Activated naive CD8-positive, alpha-beta T cell treated with anti-CD3 and anti-CD28 coated beads, Interleukin-2, amount 50 U/mL, for 24 hours (primary cell): ENCODE data around the gene TESK2.
"Not testable (repeated sequence)": the region's sequence is repeated elsewhere in the genome, so short reads cannot be mapped to it uniquely, and the experiment has no call there.

Source experiments
- ATAC-seq: fragments of 150-1000 bp; cut with Tn5 transposase; one replicate; pipeline ENCODE4 v1.10.0; 2021
- DNase-seq: peaks from one replicate; pipeline ENCODE4 v3.0.0; 2021
- H3K27ac Mint-ChIP-seq: one replicate; pipeline ENCODE4 v1.8.0; 2021; ENCODE audit warnings: mild to moderate bottlenecking, mixed read lengths
- H3K27me3 Mint-ChIP-seq: one replicate; pipeline ENCODE4 v1.8.0; 2021; ENCODE audit warnings: mixed read lengths
- H3K36me3 Mint-ChIP-seq: one replicate; pipeline ENCODE4 v1.8.0; 2021; ENCODE audit warnings: low read depth, mixed read lengths
- H3K4me1 Mint-ChIP-seq: one replicate; pipeline ENCODE4 v1.8.0; 2021; ENCODE audit warnings: mixed read lengths
- H3K4me3 Mint-ChIP-seq: one replicate; pipeline ENCODE4 v1.8.0; 2021; ENCODE audit warnings: mild to moderate bottlenecking, moderate library complexity, mixed read lengths
- H3K9me3 Mint-ChIP-seq: one replicate; pipeline ENCODE4 v1.8.0; 2021; ENCODE audit warnings: mixed read lengths

The TESK2 gene

DNA sequence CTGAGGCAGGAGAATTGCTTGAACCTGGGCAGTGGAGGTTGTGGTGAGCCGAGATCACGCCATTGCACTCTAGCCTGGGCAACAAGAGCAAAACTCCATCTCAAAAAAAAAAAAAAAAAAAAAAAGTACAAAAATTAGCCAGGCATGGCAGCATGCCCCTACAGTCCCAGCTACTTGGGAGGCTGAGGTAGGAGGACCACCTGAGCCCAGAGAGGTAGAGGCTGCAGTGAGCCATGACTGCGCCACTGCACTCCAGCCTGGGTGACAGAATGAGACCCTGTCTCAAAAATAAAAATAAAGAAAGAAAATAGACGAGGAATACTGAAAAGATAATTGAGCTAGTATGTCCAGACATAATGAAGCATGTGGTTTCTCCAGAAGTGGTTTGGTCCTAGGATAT lies 27.4 kb upstream of the TESK2 start:
- H3K4me1 Mint-ChIP-seq: peaks cover 62% of the 10 kb centered on the region
- H3K4me3 Mint-ChIP-seq: peak overlapping the region; percentile 94

DNA sequence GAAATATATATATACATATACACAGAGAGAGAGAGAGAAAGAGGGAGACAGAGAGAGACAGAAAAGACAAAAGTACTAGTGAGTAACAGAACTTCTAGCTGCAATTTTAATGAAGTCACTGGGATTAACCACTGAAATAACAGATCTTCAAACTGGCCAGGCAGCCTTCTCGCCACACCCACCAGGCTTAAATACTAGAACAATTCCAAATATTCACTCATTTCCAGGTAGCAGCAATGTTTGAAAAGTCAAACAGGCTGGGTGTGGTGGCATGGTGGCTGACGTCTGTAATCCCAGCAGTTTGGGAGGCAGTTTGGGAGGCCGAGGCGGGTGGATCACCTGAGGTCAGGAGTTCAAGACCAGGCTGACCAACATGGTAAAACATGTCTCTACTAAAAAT lies 25.5 kb upstream of the TESK2 start:
- ATAC-seq (no peak), DNase-seq (no peak)
- H3K36me3 Mint-ChIP-seq: peaks cover 76% of the 10 kb centered on the region
- no peaks in the 10 kb centered on the region for H3K9me3 Mint-ChIP-seq
- H3K4me1 Mint-ChIP-seq: peaks cover 45% of the 10 kb centered on the region
- peak overlapping the region; percentile 74 for H3K27ac Mint-ChIP-seq
- no peak overlapping the region for H3K4me3 Mint-ChIP-seq
- no peaks in the 10 kb centered on the region for H3K27me3 Mint-ChIP-seq

More for the DNA sequence above, 27.4 kb upstream of the TESK2 start:
- ATAC-seq, DNase-seq, H3K9me3 Mint-ChIP-seq, H3K27me3 Mint-ChIP-seq: not testable (repeated sequence)
- Mint-ChIP-seq H3K36me3 (peaks cover 65% of the 10 kb centered on the region), H3K27ac (peak overlapping the region; percentile 1)

DNA sequence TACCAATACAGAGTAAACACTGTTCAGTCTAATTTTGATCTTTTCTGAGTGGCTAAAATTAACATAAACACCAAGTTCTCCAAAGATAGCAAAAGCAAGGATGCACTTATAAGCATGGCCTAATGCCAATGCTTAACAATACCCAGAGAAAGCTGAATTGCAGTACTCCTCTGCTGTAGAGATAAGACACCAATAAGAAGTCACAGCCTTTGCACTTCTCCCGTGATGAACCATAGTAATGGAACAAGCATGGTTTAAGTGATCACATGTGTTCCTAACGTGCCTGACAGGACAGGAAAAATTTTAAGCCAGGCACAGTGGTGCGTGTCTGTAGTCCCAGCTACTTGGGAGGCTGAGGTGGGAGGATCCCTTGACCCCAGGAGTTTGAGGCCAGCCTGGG lies 25.1 kb upstream of the TESK2 start:
- Mint-ChIP-seq H3K9me3 (no peaks in the 10 kb centered on the region), H3K27ac (peak overlapping the region; percentile 74), H3K36me3 (peaks cover 78% of the 10 kb centered on the region), H3K4me3 (no peak overlapping the region), H3K27me3 (no peaks in the 10 kb centered on the region), H3K4me1 (peaks cover 45% of the 10 kb centered on the region)
- no peak for DNase-seq
- no peak for ATAC-seq

DNA sequence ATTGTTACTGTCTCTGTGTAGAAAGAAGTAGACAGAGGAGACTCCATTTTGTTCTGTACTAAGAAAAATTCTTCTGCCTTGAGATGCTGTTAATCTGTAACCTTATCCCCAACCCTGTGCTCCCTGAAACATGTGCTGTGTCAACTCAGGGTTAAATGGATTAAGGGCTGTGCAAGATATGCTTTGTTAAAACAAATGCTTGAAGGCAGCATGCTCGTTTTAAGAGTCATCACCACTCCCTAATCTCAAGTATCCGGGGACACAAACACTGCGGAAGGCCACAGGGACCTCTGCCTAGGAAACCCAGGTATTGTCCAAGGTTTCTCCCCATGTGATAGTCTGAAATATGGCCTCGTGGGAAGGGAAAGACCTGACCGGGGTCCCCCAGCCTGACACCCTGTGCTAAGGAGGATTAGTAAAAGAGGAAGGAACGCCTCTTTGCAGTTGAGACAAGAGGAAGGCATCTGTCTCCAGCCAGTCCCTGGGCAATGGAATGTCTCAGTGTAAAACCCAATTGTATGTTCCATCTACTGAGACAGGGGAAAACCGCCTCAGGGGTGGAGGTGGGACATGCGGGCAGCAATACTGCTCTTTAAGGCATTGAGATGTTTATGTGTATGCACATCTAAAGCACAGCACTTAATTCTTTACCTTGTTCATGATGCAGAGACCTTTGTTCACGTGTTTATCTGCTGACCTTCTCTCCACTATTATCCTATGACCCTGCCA lies 22.7 kb upstream of the TESK2 start:
- not testable (repeated sequence) for ATAC-seq, H3K27me3 Mint-ChIP-seq, H3K9me3 Mint-ChIP-seq, DNase-seq, H3K4me3 Mint-ChIP-seq
- H3K4me1 Mint-ChIP-seq: peaks cover 29% of the 10 kb centered on the region
- H3K36me3 Mint-ChIP-seq: peaks cover 77% of the 10 kb centered on the region
- H3K27ac Mint-ChIP-seq: peak overlapping the region; percentile 51

DNA sequence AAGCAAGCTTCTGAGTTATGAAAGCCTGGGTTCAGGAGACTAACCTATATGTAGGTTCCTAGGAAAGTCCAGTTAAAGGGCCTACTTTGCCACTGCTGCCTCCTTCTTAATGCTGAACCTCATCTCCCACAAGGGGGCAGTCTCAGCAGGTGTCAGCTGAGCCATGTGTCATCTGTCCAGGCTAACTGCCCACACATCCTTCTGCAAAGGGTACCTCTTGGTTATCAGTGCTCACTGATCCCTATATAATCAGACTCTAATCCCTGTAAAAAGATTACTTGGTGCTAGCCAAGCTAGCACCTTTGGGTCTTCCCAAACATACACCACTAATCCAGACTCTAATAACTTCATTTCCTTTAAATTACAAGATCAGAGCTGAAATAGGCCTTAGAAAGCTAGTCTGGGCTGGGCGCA lies 21.7 kb upstream of the TESK2 start:
- ATAC-seq (peak; percentile 73), DNase-seq (peak; percentile 69)
- Mint-ChIP-seq H3K9me3 (no peaks in the 10 kb centered on the region), H3K27me3 (no peaks in the 10 kb centered on the region), H3K27ac (peak overlapping the region; percentile 26), H3K4me1 (peaks cover 24% of the 10 kb centered on the region), H3K4me3 (no peak overlapping the region), H3K36me3 (peaks cover 80% of the 10 kb centered on the region)

DNA sequence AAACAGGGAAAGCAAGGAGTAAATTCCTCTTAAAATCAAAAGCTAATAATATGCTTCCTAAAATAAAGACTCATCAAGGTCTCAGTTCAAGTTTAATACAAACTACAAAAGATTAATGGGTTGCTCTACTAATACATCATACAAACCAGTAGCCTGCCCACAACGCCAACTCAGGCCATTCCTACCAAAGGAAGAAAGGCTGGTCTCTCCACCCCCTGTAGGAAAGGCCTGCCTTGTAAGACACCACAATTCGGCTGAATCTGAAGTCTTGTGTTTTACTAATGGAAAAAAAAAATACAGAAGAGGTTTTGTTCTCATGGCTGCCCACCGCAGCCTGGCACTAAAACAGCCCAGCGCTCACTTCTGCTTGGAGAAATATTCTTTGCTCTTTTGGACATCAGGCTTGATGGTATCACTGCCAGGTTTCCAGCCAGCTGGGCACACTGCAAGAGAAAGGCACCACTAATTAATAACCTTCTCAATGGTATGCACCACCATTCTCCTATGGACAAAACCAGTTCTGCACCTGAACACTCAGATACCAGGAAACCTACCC lies 20.1 kb upstream of the TESK2 start:
- ATAC-seq (no peak), DNase-seq (no peak)
- no peaks in the 10 kb centered on the region for H3K27me3 Mint-ChIP-seq
- H3K4me3 Mint-ChIP-seq: no peak overlapping the region
- H3K9me3 Mint-ChIP-seq: no peaks in the 10 kb centered on the region
- H3K4me1 Mint-ChIP-seq: peaks cover 12% of the 10 kb centered on the region
- H3K27ac Mint-ChIP-seq: peak overlapping the region; percentile 1
- H3K36me3 Mint-ChIP-seq: peaks cover 69% of the 10 kb centered on the region

DNA sequence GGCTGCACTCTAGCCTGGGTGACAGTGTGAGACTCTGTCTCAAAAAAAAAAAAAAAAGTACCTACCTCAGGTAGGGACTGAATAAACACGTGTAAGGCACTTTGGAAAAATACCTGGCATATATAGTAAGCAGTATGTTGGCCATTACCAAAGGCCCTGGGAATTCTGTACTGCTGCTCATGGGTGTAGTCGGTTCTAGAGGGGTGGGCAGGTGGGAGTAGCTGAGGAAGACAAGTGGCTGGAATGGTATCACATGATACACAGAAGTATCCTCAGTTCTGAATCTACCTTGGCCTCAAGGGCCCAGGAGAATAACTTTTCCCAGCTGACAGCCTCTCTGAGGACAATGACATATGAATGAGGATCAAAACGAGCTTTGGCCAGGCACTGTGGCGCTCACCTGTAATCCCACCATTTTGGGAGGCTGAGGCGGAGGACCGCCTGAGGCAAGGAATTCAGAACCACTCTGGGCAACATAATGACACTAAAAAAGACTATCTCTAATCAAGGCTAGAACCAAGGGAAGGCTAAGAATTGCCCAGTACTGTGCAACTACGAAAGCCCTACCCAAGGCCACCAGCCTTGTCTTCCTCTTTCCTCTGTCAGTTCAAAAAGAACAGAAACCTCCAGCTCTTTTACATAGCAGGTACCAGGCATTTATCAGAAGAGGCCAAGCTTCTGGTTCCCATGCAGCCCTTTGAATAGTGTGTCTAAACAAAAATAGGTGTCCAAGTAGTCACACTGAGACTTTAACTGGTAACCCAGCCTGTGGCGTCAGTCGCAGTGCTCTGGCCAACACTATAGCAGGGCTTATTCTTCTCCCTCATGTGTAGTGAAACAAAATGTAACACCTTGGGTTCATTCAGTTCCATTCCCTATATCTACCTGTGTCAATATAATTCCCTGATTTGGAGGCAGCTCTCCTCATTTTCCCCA lies 19.3 kb upstream of the TESK2 start:
- no peak for DNase-seq
- no peak overlapping the region for H3K4me3 Mint-ChIP-seq
- H3K27ac Mint-ChIP-seq: peak overlapping the region; percentile 12
- no peak for ATAC-seq
- H3K9me3 Mint-ChIP-seq: no peaks in the 10 kb centered on the region
- H3K36me3 Mint-ChIP-seq: peaks cover 62% of the 10 kb centered on the region
- H3K4me1 Mint-ChIP-seq: peaks cover 6% of the 10 kb centered on the region
- no peaks in the 10 kb centered on the region for H3K27me3 Mint-ChIP-seq

DNA sequence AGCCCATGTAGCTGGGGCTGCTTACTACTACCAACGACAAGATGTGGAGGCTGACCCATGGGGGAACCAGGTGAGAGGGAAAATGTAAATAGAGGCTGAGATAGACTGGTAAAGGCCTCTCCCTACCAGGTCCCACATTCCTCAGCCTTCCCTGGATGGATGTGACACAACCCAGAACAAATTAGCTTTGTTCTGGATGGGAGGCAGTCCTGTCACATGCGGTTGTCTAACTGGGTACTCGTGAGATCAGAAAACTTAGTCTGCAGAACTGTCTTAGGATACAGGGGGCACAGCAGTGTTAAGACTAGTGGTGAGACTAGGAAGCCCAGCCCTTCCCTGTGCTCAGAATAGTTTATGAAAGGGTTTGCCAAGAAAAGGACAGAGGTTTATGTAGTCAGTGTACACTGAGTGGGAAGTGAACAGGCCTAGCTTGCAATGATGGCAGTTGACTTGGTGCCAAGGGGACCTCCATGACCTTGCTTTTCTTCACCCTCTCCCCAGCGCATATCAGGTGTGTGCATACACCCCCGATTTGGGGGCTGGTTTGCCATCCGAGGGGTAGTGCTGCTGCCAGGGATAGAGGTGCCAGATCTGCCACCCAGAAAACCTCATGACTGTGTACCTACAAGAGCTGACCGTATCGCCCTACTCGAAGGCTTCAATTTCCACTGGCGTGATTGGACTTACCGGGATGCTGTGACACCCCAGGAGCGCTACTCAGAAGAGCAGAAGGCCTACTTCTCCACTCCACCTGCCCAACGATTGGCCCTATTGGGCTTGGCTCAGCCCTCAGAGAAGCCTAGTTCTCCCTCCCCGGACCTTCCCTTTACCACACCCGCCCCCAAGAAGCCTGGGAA lies 17.6 kb upstream of the TESK2 start:
- ATAC-seq (peak; percentile 39), DNase-seq (no peak)
- Mint-ChIP-seq H3K4me1 (peaks cover 2% of the 10 kb centered on the region), H3K27me3 (no peaks in the 10 kb centered on the region), H3K27ac (no peak overlapping the region), H3K4me3 (no peak overlapping the region), H3K9me3 (no peaks in the 10 kb centered on the region), H3K36me3 (peaks cover 44% of the 10 kb centered on the region)

DNA sequence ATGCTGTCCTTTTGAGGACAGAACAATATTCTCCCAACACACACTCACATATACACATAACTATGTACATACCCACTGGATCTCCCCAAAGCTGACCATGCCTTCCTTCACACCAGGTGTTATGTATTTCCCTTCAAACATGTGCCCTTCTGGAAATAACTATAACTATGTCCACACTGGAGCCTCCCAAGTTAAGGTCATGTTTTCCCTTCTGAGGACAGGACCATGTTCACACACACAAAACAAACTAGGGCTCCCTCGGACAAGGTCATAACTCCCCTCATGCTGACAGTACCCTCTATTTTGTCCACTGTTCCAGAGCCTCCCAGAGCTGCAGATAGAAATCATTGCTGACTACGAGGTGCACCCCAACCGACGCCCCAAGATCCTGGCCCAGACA lies 16.9 kb upstream of the TESK2 start:
- H3K27me3 Mint-ChIP-seq: no peaks in the 10 kb centered on the region
- DNase-seq (no peak), ATAC-seq (peak; percentile 3)
- no peaks in the 10 kb centered on the region for H3K9me3 Mint-ChIP-seq
- peak overlapping the region; percentile 66 for H3K27ac Mint-ChIP-seq
- H3K4me1 Mint-ChIP-seq: peaks cover 2% of the 10 kb centered on the region
- H3K36me3 Mint-ChIP-seq: peaks cover 38% of the 10 kb centered on the region
- no peak overlapping the region for H3K4me3 Mint-ChIP-seq

DNA sequence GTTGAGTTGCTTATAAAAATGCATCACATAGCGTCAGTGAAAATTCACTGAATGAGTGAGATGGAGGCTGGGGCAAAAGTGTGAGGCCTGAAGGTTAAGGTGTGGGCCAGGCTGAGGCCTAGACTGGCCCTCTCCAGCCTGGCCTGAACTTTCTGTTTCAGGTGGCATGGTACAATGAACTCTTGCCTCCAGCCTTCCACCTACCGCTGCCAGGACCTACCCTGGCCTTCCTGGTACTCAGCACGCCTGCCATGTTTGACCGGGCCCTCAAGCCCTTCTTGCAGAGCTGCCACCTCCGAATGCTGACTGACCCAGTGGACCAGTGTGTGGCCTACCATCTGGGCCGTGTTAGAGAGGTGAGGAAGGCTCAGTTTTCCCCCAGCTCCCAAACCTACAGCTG lies 16.2 kb upstream of the TESK2 start:
- ATAC-seq: no peak
- H3K27me3 Mint-ChIP-seq: no peaks in the 10 kb centered on the region
- H3K4me3 Mint-ChIP-seq: no peak overlapping the region
- H3K4me1 Mint-ChIP-seq: no peaks in the 10 kb centered on the region
- DNase-seq: no peak
- peaks cover 33% of the 10 kb centered on the region for H3K36me3 Mint-ChIP-seq
- H3K27ac Mint-ChIP-seq: peak overlapping the region; percentile 66
- no peaks in the 10 kb centered on the region for H3K9me3 Mint-ChIP-seq

DNA sequence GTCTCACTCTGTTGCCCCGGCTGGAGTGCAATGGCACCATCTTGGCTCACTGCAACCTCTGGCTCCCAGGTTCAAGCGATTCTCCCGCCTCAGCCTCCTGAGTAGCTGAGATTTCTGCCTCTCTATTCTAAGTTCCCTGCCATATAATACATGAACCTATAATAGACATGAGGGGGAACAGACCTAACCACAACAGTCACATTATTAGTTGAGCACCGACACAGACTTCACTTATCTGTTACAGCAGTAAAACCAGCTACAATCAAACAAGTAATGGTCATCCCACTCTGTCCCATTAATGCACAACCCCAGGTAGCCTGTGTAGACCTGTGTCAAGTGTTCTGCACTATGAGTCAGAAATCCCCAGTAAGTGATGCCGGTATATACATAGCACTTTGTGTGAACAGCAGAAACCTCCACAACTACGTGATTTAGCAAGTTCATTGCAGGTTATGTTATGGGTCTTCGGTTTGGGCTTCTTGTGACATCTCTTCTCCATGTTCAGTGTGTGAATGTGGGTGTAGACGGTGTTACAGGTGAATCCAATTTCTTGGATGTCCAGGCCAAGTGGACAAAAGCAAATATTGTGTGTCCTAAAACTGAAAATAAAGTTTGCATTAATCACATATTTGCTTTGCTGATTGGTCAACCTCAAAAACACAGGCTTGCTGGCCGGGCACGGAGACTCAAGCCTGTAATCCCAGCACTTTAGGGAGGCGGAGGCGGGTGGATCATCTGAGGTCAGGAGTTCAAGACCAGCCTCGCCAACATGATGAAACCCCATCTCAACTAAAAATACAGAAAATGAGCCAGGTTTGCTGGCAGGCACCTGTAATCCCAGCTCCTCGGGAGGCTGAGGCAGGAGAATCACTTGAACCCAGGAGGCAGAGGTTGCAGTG lies 12.7 kb upstream of the TESK2 start:
- no peak for DNase-seq
- Mint-ChIP-seq H3K27ac (no peak overlapping the region), H3K4me3 (no peak overlapping the region), H3K4me1 (peaks cover 30% of the 10 kb centered on the region), H3K27me3 (no peaks in the 10 kb centered on the region), H3K36me3 (peaks cover 10% of the 10 kb centered on the region), H3K9me3 (no peaks in the 10 kb centered on the region)
- ATAC-seq: no peak

DNA sequence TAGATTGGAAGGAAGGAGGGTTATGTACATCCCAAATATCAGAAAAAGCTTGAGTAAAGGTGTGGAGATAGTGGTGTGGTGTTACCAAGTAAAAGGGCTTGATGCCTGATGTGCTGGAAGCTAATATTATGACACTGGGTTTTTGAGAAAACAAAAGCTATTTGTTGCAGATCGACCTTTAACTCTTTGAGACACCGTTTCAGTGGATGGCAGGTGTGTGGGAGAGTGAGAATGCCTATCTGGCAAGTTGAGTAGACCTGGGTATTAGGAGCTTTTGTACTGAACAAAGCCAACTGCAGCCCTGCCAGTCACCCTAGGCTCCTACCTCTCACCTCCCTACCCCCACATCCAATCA lies 10.5 kb upstream of the TESK2 start:
- ATAC-seq (no peak), DNase-seq (no peak)
- Mint-ChIP-seq H3K27ac (no peak overlapping the region), H3K27me3 (no peaks in the 10 kb centered on the region), H3K4me1 (peaks cover 31% of the 10 kb centered on the region), H3K36me3 (peaks cover 2% of the 10 kb centered on the region), H3K9me3 (no peaks in the 10 kb centered on the region), H3K4me3 (peak overlapping the region; percentile 95)

DNA sequence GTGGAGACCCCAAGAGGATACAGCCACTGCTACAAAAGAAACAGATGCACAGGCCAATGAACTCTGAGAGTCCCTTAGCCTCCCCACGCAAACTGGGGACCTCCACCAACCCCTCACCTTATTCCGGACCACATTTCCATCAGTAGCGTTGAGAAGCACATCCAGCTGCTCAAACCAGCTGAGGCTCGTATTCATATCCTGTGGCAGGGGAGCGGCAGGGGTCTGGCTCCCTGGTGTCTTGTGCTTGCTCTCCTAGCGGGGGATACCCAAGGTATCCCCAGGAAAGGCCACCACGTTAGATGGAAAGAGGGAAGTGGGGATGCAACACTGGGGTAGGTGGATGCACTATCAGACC lies 8.4 kb upstream of the TESK2 start:
- peak overlapping the region; percentile 95 for H3K4me3 Mint-ChIP-seq
- H3K4me1 Mint-ChIP-seq: peaks cover 31% of the 10 kb centered on the region
- peaks cover 2% of the 10 kb centered on the region for H3K36me3 Mint-ChIP-seq
- ATAC-seq (peak; percentile 0), DNase-seq (no peak)
- H3K27me3 Mint-ChIP-seq: no peaks in the 10 kb centered on the region
- peak overlapping the region; percentile 95 for H3K27ac Mint-ChIP-seq
- no peaks in the 10 kb centered on the region for H3K9me3 Mint-ChIP-seq
